NCI-H345 (cell line): Measurements from ENCODE around the gene SAPCD2.
"Not testable (repeated sequence)": the region's sequence is repeated elsewhere in the genome, so short reads cannot be mapped to it uniquely, and the experiment has no call there.

ENCODE experiments used
- DNase-seq: peaks from one replicate; lab custom pipeline; 2025; lab: John Stamatoyannopoulos, UW

Gene SAPCD2

DNA sequence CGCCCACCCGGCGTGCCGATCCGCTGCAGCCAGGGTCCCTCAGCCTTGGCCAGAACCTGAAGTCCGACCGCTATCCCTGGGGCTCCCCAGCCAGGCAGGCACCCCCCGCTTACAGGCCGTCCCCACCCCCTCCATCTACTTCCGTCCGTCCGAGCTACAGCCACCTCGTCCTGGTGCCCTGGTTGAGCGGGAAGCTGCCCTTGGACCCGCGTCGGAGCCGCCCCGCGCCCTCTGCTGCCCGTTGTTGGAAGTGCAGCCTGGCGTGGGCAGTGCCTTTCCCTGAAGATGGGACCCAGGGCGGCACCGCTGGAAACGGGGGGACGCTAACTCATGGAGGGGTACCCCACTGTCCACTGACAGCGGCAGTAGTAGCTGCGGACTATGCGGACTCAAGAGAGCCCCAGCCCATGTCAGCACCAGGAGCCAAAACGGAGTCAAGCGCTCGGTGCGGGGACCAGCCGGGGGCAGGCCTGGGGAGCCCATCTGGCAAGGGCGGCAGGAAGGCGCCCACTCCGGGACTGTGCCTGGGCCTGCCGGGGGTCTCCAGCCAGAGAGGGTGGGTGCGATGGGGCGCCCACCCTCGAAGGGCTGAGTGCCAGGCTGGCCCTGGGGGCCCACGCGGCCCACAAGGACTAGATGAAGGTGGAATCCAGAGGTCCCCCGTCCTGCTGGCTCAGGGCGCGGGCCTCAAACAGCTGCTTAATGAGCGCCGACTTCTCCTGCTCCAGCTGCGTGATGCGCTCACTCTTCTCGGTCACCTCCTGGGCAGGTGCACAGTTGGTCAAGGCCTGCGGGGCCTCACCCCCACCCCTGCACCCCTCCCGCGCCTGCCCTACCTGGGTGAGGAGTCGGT lies 6.1 kb downstream of the SAPCD2 start:
- DNase-seq = peak; percentile 56

DNA sequence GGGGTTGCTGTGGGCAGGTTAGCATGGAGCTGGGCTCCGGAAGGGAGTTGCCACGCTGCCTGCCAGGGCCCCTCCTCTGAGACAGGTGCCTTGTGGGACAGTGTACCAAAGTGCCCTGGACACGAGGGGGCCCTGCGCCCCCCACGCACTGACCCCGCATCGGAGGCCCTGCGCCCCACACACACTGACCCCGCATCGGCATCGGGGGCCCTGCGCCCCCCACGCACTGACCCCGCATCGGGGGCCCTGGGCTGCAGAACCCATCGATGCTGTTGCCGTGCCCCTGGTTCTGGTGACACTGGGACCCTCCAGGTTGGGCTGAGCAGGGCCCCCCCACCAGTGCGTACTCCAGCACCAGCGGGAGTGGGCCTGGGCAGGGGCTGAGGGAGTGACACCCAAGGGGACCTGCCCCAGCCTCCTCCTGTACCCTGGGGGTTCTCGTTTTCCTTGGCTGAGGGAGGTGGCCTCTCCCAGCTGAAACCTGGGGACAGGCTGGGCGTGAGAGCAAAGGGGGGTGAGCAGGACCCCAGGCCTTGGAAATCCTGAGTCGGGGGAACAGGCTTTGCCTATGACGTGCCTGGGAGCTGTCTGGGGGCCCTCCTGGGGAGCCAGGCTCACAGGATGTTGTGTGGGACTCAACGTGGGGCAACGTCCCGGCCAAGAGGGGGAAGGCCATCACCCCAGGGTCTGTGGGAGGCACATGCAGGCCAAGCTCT lies 6.9 kb downstream of the SAPCD2 start:
- no peak for DNase-seq

- DNase-seq = not testable (repeated sequence)
Measured at GRCh38 chr9:137062798-137063197, 7.6 kb downstream of the SAPCD2 start.

GRCh38 chr9:137062384-137062783 lies 8.0 kb downstream of the SAPCD2 start:
- DNase-seq = no peak

DNA sequence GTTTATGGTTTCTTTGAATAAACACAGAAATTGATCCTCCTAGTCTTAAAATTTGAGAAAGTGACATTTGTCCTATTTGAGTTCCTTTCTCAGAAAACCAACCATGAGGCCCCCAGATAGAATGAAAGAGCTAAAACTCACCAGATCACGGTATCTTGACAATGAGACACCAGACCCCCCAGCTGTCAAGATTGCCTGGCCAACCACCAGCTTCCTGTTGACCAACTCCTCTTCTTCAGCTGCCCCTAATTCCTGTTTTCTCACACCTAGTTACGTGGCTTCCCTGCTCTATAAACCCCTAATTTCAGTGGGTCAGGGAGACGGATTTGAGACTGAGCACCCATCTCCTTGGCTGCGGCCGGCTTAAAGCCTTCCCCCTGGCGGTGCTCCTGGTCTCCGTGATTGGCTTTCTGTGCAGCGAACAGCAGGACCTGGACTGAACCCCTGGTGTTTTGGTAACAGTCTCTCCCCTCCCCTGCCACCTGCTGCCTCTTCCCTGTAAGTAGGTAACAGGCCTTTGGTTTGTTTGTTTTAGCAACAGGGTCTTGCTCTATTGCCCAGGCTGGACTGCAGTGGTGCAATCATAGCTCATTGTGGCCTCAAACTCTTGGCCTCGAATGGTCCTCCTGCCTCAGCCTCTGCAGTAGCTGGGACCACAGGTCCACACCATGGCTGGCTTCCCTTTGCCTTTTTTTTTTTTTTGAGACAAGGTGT lies 11.7 kb downstream of the SAPCD2 start:
- DNase-seq = peak; percentile 56

- DNase-seq = peak; percentile 88
Measured at GRCh38 chr9:137057545-137057944, 12.8 kb downstream of the SAPCD2 start.

GRCh38 chr9:137056739-137057415 lies 13.5 kb downstream of the SAPCD2 start:
- peak; percentile 82 for DNase-seq

DNA sequence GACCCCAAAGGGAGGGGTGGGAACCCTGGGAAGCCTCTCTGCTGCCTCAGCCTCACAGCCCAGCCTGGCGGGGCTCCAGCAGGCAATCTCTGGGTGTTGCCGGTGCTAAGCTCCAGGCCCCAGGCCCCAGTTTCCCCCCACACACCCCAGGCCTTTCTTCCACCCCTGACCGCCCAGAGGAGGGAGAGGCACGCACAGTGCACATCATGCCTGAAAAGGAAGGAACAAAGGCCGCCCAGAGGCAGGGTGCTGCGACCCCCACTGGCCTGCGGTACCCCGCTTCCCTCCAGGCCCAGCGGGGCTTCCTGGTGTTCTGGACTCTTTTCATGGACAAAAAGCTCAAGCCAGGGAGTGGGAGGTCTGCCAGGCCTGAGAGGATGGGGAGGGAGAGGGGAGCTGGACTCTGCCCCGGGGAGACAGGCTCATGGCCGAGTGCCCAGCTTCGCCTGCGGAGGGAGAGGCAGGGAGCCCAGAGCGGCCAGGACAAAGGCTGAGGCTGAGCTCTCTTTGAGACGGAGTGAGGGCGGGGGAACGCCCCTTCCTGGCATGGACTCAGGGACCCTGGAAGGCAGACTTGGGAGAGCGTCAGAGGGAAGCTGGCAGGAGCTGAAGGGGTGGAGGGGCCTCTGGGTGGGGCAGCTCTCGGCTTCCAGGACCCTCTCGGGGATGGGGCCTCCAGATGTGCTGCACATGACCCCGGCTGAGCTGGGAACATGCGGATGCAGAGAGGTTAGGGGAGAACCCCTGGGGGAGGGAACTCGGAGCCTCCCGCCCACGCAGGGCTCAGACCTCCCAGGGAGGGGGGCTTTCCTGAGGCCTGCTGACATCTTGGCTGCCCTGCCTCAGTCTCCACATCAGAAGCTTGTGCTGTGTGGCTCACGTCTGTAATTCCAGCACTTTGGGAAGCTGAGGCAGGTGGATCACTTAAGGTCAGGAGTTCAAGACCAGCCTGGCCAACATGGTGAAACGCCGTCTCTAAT lies 14.7 kb downstream of the SAPCD2 start:
- peak; percentile 79 for DNase-seq

DNA sequence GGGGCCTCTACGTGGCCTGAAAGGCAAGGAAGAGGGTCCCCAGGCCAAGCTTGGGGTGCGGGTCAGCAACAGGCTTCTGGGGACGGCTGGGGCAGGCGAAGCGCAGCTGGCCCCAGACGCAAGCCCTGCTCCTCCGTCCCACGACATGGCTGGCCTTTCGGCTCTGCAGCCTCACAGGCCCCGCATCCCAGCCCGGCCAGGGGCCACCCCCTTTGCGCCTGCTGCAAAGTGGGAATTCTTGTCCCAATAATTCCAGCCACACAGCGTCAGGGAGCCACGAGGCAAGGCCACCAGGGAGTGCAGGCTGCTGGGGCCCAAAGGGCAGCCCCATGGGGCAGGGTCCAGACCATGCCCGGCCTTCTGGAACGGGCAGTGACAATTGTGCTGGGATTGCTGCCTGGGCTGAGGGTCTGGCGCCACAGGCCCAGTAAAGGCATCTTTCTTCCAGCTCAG lies 15.4 kb downstream of the SAPCD2 start:
- peak; percentile 43 for DNase-seq

- DNase-seq = peak; percentile 89
Measured at GRCh38 chr9:137053944-137054931, 16.1 kb downstream of the SAPCD2 start, which contains the start of gene ENTPD2. TSS of gene ENTPD2 (minus strand) at chr9:137054061. CDS start at chr9:137053997, 64 bp downstream.

DNA sequence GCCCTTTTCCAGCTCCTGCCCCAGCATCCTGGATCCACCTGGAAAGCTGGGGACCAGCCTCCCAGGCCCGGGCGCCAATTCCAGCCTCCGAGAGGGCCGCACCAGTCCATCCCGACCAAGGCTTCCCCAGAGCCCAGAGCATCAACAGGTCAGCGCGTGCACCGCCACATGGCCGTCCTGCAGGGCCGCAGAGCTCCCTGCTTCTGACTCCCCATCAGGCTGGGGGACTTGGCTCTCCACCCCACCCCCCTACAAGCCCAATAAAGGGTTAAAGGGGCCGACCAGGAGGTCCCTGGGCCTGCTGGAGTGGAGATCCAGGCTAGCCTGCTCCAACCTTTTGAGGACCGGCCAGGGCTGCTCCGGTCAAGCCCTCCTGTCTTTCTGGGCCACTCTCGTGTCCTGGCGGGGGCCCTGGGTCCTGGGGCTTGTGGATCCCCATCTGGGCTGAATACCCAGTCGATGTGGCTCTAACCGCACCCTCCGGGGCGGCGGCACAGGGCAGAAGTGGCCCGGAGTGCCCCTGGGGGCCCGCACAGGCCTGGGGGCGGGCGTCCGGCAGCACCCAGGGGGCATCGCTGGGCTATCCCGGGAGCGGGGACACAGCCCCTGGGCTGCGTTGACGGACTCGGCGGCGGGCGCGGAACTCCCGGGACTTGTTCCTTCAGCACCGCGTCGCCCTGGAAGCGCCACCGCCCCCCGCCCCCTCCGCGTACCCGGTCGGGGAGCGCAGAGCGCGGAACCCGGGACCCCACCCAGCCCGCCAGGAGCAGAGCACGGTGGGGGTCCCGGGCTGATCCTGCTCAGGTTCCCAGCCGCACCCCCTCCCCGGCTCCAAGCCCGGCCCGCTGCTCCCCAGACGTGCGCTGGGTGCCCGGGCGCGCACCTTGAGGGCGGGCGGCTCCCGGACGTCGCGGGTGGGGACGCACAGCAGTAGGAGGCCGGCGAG lies 17.1 kb downstream of the SAPCD2 start:
- DNase-seq = no peak

DNA sequence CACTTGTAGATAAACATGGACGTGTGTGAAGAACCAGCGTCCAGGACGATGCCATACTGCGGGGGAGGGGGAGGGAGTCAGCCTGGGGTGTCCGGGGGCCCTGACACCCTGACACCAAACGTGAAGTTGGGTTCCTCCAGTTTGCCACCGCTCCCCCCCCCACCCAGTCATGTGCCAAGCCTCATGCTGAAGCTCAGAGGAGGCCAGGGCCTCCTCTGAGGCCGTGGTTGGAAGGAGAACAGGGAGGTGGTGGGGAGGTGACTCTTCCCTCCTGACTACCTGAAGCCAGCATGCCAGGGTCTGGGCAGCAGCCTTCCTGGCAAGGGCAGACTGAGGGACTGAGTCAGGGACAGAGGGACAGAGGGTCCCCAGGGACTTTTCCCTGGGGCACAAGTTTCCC lies 18.1 kb downstream of the SAPCD2 start:
- DNase-seq = no peak

DNA sequence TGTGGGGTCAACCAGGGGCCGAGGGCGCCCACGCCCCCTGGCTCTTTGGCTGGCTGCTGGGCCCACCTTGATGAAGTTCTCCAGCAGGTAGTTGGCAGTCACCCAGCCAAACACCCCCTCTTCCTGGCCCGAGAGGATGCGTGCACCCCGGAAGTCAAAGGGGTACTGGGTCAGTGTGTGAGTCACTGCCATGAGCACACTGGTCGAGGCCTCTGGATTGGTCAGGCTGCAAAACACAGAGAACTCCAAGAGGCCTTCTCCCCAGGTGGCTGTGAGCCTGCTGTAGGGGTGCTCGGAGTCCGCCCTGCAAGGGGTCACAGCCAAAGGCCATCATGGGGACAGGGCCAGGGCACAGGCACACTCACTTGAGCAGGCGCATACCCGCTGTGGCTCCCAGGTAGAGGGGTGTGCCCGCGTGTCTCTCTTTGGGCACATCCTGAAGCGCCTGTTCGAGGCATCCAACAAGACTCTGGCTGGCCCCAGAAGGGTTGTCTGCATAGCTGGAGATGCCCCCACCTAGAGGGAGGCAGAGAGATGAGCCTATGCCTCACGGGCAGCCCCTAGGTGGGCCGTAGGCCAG lies 19.1 kb downstream of the SAPCD2 start:
- no peak for DNase-seq

DNA sequence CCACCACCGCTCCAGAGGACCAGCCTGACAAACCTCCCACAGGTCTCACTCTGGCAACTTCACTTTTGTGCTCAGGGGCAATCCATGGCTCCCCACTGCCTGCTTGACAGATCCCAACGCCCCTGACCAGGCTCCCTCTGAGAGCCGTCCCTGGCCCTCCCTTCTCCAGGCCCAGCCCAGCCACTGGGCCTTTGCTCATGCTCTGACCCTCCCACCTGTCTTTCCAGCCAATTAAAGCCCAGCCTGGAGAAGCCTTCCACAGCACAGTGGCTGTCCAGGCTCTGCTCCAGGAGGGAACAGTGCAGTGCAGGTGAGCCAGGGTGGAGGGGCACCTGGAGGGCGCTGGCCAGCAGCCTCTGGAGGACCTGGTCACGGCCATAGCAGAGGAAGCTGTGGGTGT lies 19.8 kb downstream of the SAPCD2 start:
- no peak for DNase-seq

DNA sequence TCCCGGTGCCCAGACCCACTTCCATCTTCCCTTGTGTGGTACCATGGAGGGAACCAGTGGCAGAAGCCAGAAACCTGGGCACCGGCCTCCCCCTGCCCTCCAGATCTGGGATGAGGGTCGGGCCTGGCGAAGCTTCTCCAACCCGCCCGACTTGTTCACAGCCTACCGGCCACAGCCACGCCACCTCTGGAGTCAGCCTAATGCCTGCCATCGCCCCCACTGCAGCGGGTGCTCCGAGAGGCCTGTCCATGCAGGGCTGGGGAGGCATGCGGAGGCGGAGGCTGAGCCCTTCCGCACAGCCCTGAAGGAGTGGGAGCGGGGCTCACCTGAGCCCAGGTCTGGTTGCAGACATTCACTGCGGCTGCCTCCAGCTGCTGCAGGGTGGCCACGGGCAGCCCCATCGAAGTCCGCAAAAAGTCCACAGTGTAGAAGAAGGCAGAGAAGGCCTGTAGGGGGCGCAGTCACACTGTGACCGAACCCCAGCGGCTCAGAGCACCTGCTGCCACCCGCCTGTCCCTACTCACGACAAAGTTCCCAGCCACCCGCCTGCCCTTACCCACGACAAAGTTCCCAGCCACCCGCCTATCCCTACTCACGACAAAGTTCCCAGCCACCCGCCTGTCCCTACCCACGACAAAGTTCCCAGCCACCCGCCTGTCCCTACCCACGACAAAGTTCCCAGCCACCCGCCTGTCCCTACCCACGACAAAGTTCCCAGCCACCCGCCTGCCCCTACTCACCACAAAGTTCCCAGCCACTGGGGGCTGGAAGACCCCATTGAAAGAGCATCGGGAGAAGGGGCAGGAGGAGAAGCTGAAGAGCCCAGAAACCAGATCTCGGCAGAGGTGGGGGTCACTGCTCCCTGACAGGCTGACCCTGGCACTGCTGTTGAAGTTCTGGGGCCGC lies 20.6 kb downstream of the SAPCD2 start:
- DNase-seq = peak; percentile 69

GRCh38 chr9:137048655-137049543 lies 21.5 kb downstream of the SAPCD2 start:
- no peak for DNase-seq
